Prostate gland (tissue), 2 donors: ENCODE data around the gene HBB.

Source experiments
- POLR2A ChIP-seq: fragments of 450-650 bp; IDR thresholded peaks from one replicate; pipeline ENCODE4 v1.6.1; 2016; ENCODE audit warnings: antibody characterized with exemption, mild to moderate bottlenecking
- TF ChIP-seq, protein P1 (sequence below), 4 experiments: fragments of 200-600 bp in 2 of 4; fragments of 450-650 bp in 2 of 4; sonication (generic) in 2 of 4; IDR thresholded peaks; 1 replicate in 3 of 4; 2 replicates in 1 of 4; pipeline ENCODE4 v1.5.1; 2016 to 2019; ENCODE audit warnings: antibody characterized with exemption in 4 of 4, mild to moderate bottlenecking in 2 of 4, moderate library complexity in 2 of 4

DNA sequence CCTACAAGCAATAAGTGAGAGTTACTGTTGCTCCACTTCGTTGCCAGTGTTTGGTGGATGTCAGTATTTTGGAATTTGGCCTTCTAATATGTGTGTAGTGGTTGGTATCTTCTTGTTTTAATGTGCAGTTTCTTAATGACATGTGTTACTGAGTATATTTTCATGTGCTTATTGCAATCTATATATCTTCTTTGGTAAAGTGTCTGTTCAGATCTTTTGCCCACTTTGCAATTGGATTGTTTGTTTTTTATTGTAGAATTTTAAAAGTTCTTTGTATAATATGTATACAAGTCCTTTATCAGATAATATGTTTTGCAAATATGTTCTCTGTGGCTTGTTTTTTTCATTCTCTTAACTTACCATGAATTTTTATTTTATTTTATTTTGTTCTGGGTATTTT is 34.1 kb downstream of the HBB start:
- TF ChIP-seq, protein P1, sequence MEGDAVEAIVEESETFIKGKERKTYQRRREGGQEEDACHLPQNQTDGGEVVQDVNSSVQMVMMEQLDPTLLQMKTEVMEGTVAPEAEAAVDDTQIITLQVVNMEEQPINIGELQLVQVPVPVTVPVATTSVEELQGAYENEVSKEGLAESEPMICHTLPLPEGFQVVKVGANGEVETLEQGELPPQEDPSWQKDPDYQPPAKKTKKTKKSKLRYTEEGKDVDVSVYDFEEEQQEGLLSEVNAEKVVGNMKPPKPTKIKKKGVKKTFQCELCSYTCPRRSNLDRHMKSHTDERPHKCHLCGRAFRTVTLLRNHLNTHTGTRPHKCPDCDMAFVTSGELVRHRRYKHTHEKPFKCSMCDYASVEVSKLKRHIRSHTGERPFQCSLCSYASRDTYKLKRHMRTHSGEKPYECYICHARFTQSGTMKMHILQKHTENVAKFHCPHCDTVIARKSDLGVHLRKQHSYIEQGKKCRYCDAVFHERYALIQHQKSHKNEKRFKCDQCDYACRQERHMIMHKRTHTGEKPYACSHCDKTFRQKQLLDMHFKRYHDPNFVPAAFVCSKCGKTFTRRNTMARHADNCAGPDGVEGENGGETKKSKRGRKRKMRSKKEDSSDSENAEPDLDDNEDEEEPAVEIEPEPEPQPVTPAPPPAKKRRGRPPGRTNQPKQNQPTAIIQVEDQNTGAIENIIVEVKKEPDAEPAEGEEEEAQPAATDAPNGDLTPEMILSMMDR (IDR thresholded peaks at IDR 0.05): no peak
- no peak for TF ChIP-seq POLR2A
